NT2/D1 (cell line): ENCODE measurements around the gene PDE7B.

Source experiments
- DNase-seq: peaks from one replicate; pipeline ENCODE4 v3.0.0-alpha.2; 2011; ENCODE audit warnings: low read depth, low spot score
- H3K27me3 ChIP-seq: 2 replicates; pipeline ENCODE4 v1.6.0; 2011; ENCODE audit warnings: mild to moderate bottlenecking; ENCODE audit not compliant: insufficient read length, insufficient read depth
- H3K36me3 ChIP-seq: 2 replicates; pipeline ENCODE4 v1.6.1; 2011; ENCODE audit warnings: mild to moderate bottlenecking, low read length, mixed read lengths; ENCODE audit not compliant: insufficient read depth, insufficient read length
- H3K4me1 ChIP-seq: 2 replicates; pipeline ENCODE4 v1.5.1; 2011; ENCODE audit not compliant: insufficient read depth, insufficient read length
- H3K4me3 ChIP-seq: 2 replicates; pipeline ENCODE4 v1.5.1; 2011; ENCODE audit warnings: low read depth; ENCODE audit not compliant: insufficient read length
- H3K9ac ChIP-seq: 2 replicates; pipeline ENCODE4 v1.6.0; 2011; ENCODE audit warnings: low read depth; ENCODE audit not compliant: insufficient read length
- H3K9me3 ChIP-seq: 2 replicates; pipeline ENCODE4 v1.5.1; 2011; ENCODE audit warnings: mild to moderate bottlenecking, low read length; ENCODE audit not compliant: insufficient read depth
- SUZ12 ChIP-seq: IDR thresholded peaks from 2 replicates; pipeline ENCODE4 v1.6.1; 2011; ENCODE audit not compliant: insufficient read length, insufficient read depth; ENCODE audit errors: extremely low read depth
- YY1 ChIP-seq: IDR thresholded peaks from 2 replicates; pipeline ENCODE4 v1.6.1; 2011; ENCODE audit not compliant: insufficient read length, insufficient read depth
- ZNF274 ChIP-seq: IDR thresholded peaks from 2 replicates; pipeline ENCODE4 v1.6.1; 2011; ENCODE audit warnings: mild to moderate bottlenecking, low read depth, low read length

The PDE7B gene

DNA sequence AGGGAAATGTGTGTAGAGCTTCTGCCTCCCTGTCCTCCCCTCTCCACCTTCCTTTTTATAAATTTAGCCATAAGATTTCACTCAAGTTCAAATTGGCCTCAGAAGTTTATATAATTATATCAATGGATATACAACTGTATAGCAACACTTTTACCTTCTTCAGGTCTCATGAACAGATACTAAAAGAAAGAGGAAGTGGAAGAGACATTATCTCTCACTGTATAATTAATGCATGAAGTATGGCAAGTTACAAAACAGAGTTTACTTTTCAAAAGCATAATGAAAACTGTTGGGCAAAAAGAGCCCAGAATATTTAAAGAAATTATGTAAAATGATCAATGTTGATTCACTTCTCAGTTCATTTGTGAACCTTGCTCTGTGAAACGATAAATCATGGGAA lies 99.7 kb downstream of the PDE7B start:
- Histone ChIP-seq H3K9me3 (no peaks in the 10 kb centered on the region), H3K36me3 (no peaks in the 10 kb centered on the region), H3K27me3 (no peaks in the 10 kb centered on the region), H3K4me3 (no peak overlapping the region), H3K4me1 (no peaks in the 10 kb centered on the region), H3K9ac (no peak overlapping the region)
- no peak for DNase-seq
- no peak for TF ChIP-seq SUZ12
- no peak for TF ChIP-seq YY1
- TF ChIP-seq ZNF274 = no peak

DNA sequence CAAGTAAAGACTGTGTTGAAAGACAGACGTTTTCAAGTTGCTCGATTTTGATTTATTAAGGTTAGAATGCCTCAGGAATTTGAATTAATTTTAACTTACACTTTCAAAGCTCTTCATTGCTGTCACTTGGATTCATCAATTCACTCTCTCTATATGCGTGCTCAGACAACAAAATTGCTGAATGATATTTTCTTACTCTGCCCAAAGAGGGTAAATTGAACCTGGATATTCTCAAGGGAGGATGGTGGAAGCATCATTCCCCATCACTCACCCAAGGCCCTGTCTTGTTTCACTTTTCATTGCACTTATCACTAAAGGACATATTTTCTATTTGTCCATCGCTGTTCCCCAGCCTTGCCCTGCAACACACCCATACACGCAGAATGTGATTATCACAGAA lies 102.3 kb downstream of the PDE7B start:
- no peak for DNase-seq
- H3K9me3 ChIP-seq = no peaks in the 10 kb centered on the region
- no peak overlapping the region for H3K9ac ChIP-seq
- no peaks in the 10 kb centered on the region for H3K27me3 ChIP-seq
- H3K4me1 ChIP-seq = no peaks in the 10 kb centered on the region
- no peak overlapping the region for H3K4me3 ChIP-seq
- no peaks in the 10 kb centered on the region for H3K36me3 ChIP-seq
- no peak for TF ChIP-seq SUZ12
- no peak for TF ChIP-seq YY1
- TF ChIP-seq ZNF274 = no peak

DNA sequence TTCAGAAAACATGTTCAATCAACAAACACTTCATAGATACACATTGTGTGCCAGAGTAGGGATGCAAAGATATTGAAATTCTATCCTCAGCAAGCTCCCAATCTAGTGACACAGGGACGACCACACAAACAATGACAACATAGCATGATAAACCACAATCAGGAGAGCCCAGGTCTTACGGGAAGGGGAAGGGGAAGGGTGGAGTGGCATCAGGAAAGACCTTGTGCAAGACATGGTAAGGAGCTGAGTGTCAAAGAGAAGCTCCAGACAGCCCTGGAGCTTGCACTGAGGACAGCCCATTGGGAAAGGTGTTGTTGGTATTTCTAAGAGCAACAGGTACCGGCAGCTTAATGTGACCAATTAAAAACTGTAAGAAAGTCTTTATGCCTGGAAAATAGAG lies 103.6 kb downstream of the PDE7B start:
- Histone ChIP-seq H3K9me3 (no peaks in the 10 kb centered on the region), H3K4me1 (no peaks in the 10 kb centered on the region), H3K4me3 (no peak overlapping the region), H3K9ac (no peak overlapping the region), H3K36me3 (no peaks in the 10 kb centered on the region), H3K27me3 (no peaks in the 10 kb centered on the region)
- DNase-seq = no peak
- TF ChIP-seq YY1 (no peak), ZNF274 (no peak), SUZ12 (no peak)

- no peaks in the 10 kb centered on the region for H3K9me3 ChIP-seq
- no peaks in the 10 kb centered on the region for H3K4me1 ChIP-seq
- H3K9ac ChIP-seq = no peak overlapping the region
- H3K4me3 ChIP-seq = no peak overlapping the region
- no peak for DNase-seq
- no peaks in the 10 kb centered on the region for H3K36me3 ChIP-seq
- TF ChIP-seq ZNF274 (no peak), YY1 (no peak), SUZ12 (no peak)
- no peaks in the 10 kb centered on the region for H3K27me3 ChIP-seq
Observed at GRCh38 chr6:135962731-135963130, 111.2 kb downstream of the PDE7B start.

GRCh38 chr6:135970750-135971149 lies 119.2 kb downstream of the PDE7B start:
- H3K27me3 ChIP-seq = no peaks in the 10 kb centered on the region
- DNase-seq = no peak
- no peaks in the 10 kb centered on the region for H3K36me3 ChIP-seq
- H3K9me3 ChIP-seq = no peaks in the 10 kb centered on the region
- H3K4me3 ChIP-seq = no peak overlapping the region
- no peak overlapping the region for H3K9ac ChIP-seq
- TF ChIP-seq SUZ12 (no peak), ZNF274 (no peak), YY1 (no peak)
- H3K4me1 ChIP-seq = no peaks in the 10 kb centered on the region

DNA sequence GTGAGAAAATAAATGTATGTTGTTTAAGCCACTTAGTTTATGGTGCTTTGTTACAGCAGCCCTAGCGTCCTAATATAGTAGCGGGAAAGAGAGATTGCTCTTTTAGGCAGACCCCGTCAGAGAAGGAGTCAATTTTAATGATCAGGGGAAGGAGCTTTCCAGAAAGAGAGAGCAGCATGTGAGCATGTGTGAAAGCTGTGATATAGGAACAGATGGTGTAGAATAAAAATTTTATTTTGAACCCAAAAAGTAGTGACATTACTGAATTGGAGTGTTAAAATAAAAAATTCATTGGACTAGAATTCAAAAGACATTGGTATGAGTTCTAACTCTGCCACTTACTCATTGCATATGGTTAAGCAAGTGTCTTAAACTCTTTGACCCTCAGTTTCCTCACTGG lies 119.8 kb downstream of the PDE7B start:
- H3K9ac ChIP-seq = no peak overlapping the region
- TF ChIP-seq YY1 (no peak), SUZ12 (no peak), ZNF274 (no peak)
- H3K4me1 ChIP-seq = no peaks in the 10 kb centered on the region
- no peaks in the 10 kb centered on the region for H3K27me3 ChIP-seq
- no peaks in the 10 kb centered on the region for H3K36me3 ChIP-seq
- DNase-seq = no peak
- H3K9me3 ChIP-seq = no peaks in the 10 kb centered on the region
- no peak overlapping the region for H3K4me3 ChIP-seq

GRCh38 chr6:135972150-135972549 lies 120.6 kb downstream of the PDE7B start:
- Histone ChIP-seq H3K9ac (no peak overlapping the region), H3K4me1 (no peaks in the 10 kb centered on the region), H3K9me3 (no peaks in the 10 kb centered on the region), H3K27me3 (no peaks in the 10 kb centered on the region), H3K4me3 (no peak overlapping the region), H3K36me3 (no peaks in the 10 kb centered on the region)
- TF ChIP-seq SUZ12 (no peak), ZNF274 (no peak), YY1 (no peak)
- DNase-seq = no peak

GRCh38 chr6:135972586-135972985 lies 121.1 kb downstream of the PDE7B start:
- H3K4me3 ChIP-seq = no peak overlapping the region
- no peak overlapping the region for H3K9ac ChIP-seq
- no peaks in the 10 kb centered on the region for H3K36me3 ChIP-seq
- no peaks in the 10 kb centered on the region for H3K4me1 ChIP-seq
- H3K9me3 ChIP-seq = no peaks in the 10 kb centered on the region
- TF ChIP-seq SUZ12 = no peak
- TF ChIP-seq YY1 = no peak
- no peak for TF ChIP-seq ZNF274
- no peak for DNase-seq
- no peaks in the 10 kb centered on the region for H3K27me3 ChIP-seq
